Astrocyte of the spinal cord (primary cell): ENCODE results near the gene ILDR1.

ENCODE experiments used
- DNase-seq: peaks from one replicate; pipeline ENCODE4 v3.0.0; 2011; ENCODE audit warnings: low read depth, low spot score
- H3K4me3 ChIP-seq: 2 replicates; pipeline ENCODE4 v1.5.1; 2011; ENCODE audit warnings: low read depth, mild to moderate bottlenecking, low read length, moderate library complexity
- in situ Hi-C: cut with HindIII; loops from 2 replicates; pipeline ENCODE4 v1.10.0; 2017; ENCODE audit warnings: low sequenced_read_pairs
- TF ChIP-seq, protein P1 (sequence below): IDR thresholded peaks from 2 replicates; pipeline ENCODE4 v1.5.1; 2012; ENCODE audit warnings: low read depth, mild to moderate bottlenecking, low read length, inconsistent platforms

ILDR1 gene

DNA sequence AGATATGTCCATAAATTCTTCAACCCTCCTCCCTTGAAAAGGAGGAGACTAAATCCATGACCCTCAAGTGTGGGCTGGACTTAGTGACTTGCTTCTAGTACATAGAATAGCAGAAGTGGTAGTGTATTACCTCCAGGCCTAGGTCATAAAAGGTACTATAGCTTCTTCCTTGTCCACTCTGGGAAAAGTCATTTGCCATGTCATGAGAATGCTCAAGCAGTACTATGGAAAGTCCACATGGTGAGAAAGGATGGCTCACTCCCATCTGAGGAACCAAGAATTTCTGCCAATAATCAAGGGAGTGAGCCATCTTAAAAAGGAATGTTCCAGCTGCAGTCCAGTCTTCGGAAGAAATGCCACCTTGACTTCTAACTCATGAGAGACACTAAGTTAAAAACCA, 10.5 kb upstream of the ILDR1 start:
- H3K4me3 ChIP-seq = no peak overlapping the region
- TF ChIP-seq, protein P1, sequence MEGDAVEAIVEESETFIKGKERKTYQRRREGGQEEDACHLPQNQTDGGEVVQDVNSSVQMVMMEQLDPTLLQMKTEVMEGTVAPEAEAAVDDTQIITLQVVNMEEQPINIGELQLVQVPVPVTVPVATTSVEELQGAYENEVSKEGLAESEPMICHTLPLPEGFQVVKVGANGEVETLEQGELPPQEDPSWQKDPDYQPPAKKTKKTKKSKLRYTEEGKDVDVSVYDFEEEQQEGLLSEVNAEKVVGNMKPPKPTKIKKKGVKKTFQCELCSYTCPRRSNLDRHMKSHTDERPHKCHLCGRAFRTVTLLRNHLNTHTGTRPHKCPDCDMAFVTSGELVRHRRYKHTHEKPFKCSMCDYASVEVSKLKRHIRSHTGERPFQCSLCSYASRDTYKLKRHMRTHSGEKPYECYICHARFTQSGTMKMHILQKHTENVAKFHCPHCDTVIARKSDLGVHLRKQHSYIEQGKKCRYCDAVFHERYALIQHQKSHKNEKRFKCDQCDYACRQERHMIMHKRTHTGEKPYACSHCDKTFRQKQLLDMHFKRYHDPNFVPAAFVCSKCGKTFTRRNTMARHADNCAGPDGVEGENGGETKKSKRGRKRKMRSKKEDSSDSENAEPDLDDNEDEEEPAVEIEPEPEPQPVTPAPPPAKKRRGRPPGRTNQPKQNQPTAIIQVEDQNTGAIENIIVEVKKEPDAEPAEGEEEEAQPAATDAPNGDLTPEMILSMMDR = no peak
- in situ Hi-C loops = no loop called here
- DNase-seq = no peak

DNA sequence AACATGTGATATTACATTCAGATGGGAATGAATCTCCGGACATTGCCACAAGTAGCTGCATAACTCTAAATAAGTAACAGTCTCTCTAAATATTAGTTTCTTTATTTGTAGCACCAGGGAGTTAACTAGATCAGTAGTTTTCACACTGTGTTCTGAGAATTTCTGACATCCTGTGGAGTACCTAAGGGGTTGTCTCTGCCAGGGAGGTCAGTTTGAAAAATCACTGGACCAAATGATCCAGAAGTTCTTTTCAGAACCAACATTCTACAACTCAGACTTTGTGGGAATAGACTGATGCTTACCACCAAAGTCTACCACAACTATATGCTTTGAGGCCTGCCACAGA, 9.0 kb upstream of the ILDR1 start:
- in situ Hi-C loops = no loop called here
- H3K4me3 ChIP-seq = no peak overlapping the region
- DNase-seq = no peak
- TF ChIP-seq, protein P1 = no peak

DNA sequence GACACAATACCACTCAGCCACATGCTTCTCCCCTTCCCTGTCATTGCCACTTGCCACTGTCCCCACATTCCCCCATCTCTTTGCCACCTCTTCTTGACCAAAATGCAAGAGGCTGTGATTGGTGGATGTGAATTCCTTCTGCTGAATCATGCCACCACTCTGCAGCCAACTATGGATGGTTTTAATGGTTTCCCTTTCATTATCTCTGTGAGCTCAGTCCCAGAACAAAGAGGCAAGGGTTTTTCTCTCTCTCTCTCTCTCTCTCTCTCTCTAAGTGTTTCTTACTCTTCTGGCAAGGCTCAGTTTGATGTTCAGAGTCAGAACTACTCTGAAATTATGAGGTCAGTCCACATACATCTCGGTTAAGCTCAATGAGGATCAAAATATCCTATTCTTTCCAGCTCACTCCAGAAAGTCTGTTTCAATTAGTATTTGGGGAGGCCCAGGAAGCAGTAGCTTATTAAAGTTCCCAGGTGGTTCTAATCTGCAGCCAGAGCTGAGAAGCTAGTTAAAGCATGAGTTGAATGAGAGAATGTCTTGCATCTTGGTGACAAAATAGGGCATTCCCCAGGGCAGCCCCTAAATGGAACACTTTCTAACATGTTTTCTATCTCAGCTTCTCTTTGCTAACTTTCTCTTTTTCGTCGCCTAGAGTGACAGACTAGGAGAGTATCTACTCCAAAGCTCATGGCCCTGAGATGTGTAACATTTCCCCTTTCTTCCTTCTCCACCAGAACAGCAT, 8.5 kb upstream of the ILDR1 start:
- no peak overlapping the region for H3K4me3 ChIP-seq

DNA sequence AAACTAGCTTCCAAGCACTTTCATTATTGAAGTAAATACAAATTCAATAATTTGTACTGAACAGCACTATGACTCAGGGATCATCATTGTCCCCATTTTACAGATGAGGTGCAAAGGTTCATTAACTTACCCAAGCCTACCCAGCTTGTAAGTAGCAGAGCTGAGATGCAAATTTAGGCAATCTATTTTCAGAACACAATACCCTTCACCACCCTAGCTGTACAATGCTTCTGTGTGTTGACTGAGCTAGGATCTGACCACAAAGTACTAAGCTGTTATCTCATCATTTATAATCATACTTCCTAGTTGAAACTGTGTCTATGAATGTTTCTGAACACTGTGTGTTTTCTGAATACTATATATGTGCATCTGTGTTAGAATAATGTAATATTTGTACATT, 3.2 kb upstream of the ILDR1 start:
- no peak overlapping the region for H3K4me3 ChIP-seq
- DNase-seq = no peak
- TF ChIP-seq, protein P1 = no peak
- in situ Hi-C loops = no loop called here

More for the DNA sequence above, 8.5 kb upstream of the ILDR1 start:
- TF ChIP-seq, protein P1 = no peak
- DNase-seq = peak; percentile 9
- in situ Hi-C loops = no loop called here

DNA sequence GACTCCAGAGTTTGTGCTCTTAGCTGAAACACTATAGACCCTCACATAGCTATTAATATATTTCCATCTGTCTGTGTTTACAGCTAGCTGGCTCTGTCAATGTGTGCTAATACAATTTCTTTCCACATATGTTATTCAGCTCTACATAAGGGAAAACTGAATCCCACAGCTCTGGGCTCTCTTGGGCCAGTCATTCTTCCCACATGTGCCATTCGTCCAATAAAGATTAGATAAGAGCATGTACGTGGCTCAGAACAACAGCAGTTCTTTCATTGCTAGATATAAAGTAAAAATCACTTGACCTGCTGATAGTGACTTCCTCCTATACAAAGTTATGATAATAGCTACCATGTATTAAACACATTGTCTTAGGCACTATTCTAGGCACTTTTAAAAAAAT, 2.8 kb upstream of the ILDR1 start:
- DNase-seq = no peak
- no peak overlapping the region for H3K4me3 ChIP-seq
- in situ Hi-C loops = no loop called here
- TF ChIP-seq, protein P1 = no peak

DNA sequence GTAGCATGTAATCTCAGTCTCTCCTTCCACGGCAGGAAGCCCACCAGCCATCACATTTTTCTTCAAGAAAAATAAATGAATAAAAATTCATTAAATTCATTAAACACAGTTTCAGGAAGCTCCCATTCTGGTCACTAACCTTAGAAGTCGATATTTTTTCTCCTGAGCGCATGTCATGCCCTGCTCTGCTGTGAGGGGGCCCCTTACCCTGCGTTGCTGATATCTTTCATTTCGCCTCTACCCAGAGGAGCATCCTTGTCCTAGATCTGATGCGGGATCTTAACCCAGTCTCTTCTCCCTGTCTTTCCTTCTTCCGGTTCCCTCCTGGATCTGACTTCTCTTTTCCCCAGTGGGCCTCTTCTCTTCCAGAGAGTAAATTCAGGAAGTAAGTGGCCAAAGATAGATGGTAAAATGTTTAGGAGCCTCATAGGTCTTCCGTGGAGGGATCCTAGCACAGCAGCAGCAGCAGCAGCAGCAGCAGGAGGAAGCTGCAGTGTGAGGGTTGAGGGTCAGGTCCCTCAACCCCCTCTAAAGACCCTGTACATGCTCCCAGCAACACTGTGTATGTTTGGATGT, 1.4 kb upstream of the ILDR1 start:
- no peak for DNase-seq
- H3K4me3 ChIP-seq = no peak overlapping the region
- in situ Hi-C loops = no loop called here
- TF ChIP-seq, protein P1 = no peak
